Measurements from ENCODE around the gene MYO5A. TPM values are rescaled to one million over a fixed set of nuclear protein-coding genes. Genes with fewer than 3 reads are reported as not detected.

MYO5A gene
- total and polyA plus RNA-seq, 3 experiments from 2014 or later, result 15.8 to 37.3 (median 31.0) TPM

DNA sequence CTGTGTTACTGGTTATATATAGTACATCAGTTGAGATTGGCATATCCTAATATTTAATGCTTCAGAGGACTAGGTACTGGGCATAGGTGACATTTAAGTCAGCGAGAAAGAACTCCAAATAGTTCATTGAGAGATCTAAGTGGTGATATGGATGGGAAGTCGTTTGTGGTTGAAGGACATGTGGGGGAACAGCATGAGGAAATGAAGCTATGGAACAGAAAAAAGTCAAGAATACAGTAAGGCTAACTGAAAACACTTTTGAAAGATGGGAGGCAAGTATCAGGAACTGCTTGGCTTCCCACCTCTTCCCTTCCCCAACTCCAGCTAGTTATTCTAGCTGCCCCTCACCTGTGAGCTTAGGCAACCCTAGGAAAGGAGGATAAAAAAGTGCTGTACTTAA, 3.7 kb upstream of the MYO5A start:
- H3K9me3 ChIP-seq (ENCODE audit: low read length), result no peaks in the 10 kb centered on the region
- POLR2A ChIA-PET, result no interaction called here
- peaks cover 15% of the 10 kb centered on the region for H3K4me1 ChIP-seq (ENCODE audit: insufficient read depth, low read length)
- Mint-ChIP-seq H3K4me3 (no peak overlapping the region), H3K27ac (peak overlapping the region in 2 of 8 donors; percentile 12 to 85), H3K9me3 (no peaks in the 10 kb centered on the region), H3K27me3 (peaks cover 2 to 3% of the 10 kb centered on the region in 2 donors), H3K4me1 (peaks cover 15 to 23% (median 19%) of the 10 kb centered on the region in 3 donors), H3K36me3 (peaks cover 0 to 3% (median 0%) of the 10 kb centered on the region in 3 donors)
- CTCF ChIA-PET, result no interaction called here
- H3K36me3 ChIP-seq (ENCODE audit: insufficient read depth, low read length), result no peaks in the 10 kb centered on the region
- no peak for DNase-seq
- no peak overlapping the region for H3K27ac ChIP-seq (ENCODE audit: low read depth, low read length)
- no peak overlapping the region for H3K4me3 ChIP-seq (ENCODE audit: low read length)
- no peaks in the 10 kb centered on the region for H3K27me3 ChIP-seq (ENCODE audit: insufficient read depth, low read length, poor library complexity, severe bottlenecking)

DNA sequence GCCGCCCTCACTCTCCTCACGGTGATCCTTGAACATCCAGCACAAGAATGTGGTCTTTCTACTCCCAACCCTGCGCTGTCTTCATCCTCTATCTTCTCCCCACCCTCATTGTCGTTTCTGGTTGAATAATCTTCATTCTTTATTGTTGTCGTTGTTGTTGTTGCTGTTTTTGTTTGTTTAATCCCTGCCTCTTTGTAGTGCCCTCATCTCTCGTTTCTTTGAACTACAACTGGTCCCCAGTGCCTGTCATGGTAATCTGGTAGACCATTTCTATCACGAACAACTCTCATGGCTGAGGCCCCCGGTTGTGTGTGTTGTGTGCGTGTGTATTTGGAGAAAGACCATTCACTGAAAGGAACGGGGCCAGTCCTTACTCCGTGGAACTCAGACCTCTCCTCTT, 1.3 kb upstream of the MYO5A start:
- peaks cover 26 to 39% (median 37%) of the 10 kb centered on the region in 3 donors for H3K4me1 Mint-ChIP-seq
- peaks cover 0 to 2% of the 10 kb centered on the region in 2 donors for H3K27me3 Mint-ChIP-seq
- H3K9me3 ChIP-seq (ENCODE audit: low read length), result no peaks in the 10 kb centered on the region
- no peaks in the 10 kb centered on the region for H3K36me3 ChIP-seq (ENCODE audit: insufficient read depth, low read length)
- no peak for DNase-seq
- no peaks in the 10 kb centered on the region for H3K27me3 ChIP-seq (ENCODE audit: insufficient read depth, low read length, poor library complexity, severe bottlenecking)
- CTCF ChIA-PET, result interaction anchor here (1.1 kb wide), 1 partner anchor 16 kb away, joined by 3 read pairs; no protein-coding TSS in a partner anchor
- POLR2A ChIA-PET, result interaction anchor here (1.0 kb wide), 1 partner anchor 17 kb away, joined by 5 read pairs; no protein-coding TSS in a partner anchor
- peak overlapping the region; percentile 83 for H3K4me3 ChIP-seq (ENCODE audit: low read length)
- peak overlapping the region; percentile 78 to 97 (median 93) for H3K27ac Mint-ChIP-seq
- H3K4me1 ChIP-seq (ENCODE audit: insufficient read depth, low read length), result peaks cover 16% of the 10 kb centered on the region
- H3K27ac ChIP-seq (ENCODE audit: low read depth, low read length), result no peak overlapping the region
- H3K4me3 Mint-ChIP-seq, result peak overlapping the region; percentile 79 to 99 (median 84)
- peaks cover 0 to 3% (median 0%) of the 10 kb centered on the region in 3 donors for H3K36me3 Mint-ChIP-seq
- H3K9me3 Mint-ChIP-seq, result no peaks in the 10 kb centered on the region

DNA sequence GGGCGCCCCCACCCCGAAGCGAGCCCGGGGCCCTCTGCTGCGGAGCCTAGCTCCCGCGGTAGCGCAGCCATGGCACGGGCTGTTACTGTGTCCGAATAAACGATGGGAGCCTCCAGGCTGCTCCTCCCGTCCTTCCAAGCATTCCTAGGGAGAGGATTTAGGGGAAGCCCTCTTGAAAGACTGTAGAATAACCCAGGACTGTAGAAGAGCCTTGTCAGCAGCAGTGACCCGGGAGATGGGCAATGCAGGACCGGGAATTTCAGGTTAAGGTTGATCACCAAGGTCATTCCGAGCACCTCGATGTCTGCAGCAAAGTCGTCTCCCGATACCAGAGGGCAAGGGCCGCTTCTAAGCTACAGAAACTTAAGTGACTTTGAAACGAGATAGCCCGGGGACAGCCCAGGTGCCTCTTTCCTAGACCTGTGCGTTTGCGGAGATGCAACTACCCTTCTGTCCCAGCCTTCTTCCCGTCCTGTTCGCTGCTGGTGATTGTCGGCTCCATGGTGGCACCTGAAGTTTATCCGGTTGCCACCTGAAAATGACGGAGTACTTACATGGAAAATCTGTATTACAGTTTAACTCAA, 753 bp upstream of the MYO5A start:
- peaks cover 0 to 3% (median 0%) of the 10 kb centered on the region in 3 donors for H3K36me3 Mint-ChIP-seq

DNA sequence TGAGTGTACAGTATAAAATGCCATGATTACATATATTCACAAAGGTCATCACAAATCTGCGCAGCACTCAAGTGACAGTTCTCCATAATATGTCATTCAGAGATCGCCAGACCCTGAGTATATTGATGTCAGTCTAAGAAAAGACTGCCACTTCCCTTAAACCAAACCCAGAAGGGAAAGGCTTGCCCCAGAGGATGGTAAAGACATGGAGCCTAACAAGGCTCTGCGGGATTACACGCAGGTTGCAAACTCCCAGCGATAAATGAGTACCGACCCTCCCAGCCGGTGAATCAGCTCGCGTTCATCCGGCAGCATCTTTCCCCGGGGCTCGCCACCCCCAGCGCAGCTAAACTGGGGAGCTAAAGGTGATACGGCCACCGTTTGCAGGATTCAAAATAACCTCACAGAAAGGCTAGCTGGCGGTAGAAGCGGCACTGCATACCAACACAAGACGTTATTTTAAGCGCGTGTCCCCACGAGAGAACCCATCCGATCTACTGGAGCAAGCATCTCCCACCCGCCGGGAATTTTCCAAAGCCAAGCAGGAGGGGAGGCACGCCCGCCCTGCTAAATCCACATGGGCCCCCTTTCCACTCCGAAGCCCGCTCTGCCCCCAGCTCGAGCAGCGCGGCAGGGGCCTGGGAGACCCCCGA, 643 bp downstream of the MYO5A start:
- H3K4me3 ChIP-seq (ENCODE audit: low read length), result peak overlapping the region; percentile 63
- Mint-ChIP-seq H3K4me3 (peak overlapping the region; percentile 94 to 99 (median 96)), H3K36me3 (peaks cover 0 to 3% (median 0%) of the 10 kb centered on the region in 3 donors), H3K9me3 (no peaks in the 10 kb centered on the region), H3K4me1 (peaks cover 32 to 54% (median 50%) of the 10 kb centered on the region in 3 donors), H3K27me3 (no peaks in the 10 kb centered on the region), H3K27ac (peak overlapping the region; percentile 85 to 98 (median 94))
- peaks cover 16% of the 10 kb centered on the region for H3K4me1 ChIP-seq (ENCODE audit: insufficient read depth, low read length)
- DNase-seq, result peak in 4 of 5 donors; percentile 7 to 61 (median 24)
- peak overlapping the region; percentile 45 for H3K27ac ChIP-seq (ENCODE audit: low read depth, low read length)
- ChIA-PET CTCF (interaction anchor here (0.6 to 1.5 kb wide), 9 partner anchors 18 to 208 kb away, joined by 3 to 4 read pairs (median 3); partner anchors contain the start of gene ATOSA), POLR2A (interaction anchor here (0.7 to 1.3 kb wide), 6 partner anchors 17 to 348 kb away, joined by 3 to 4 read pairs (median 3); no protein-coding TSS in a partner anchor)
- no peaks in the 10 kb centered on the region for H3K9me3 ChIP-seq (ENCODE audit: low read length)
- no peaks in the 10 kb centered on the region for H3K27me3 ChIP-seq (ENCODE audit: insufficient read depth, low read length, poor library complexity, severe bottlenecking)
- H3K36me3 ChIP-seq (ENCODE audit: insufficient read depth, low read length), result no peaks in the 10 kb centered on the region

More for the DNA sequence above, 753 bp upstream of the MYO5A start:
- peak overlapping the region; percentile 83 for H3K4me3 ChIP-seq (ENCODE audit: low read length)
- Mint-ChIP-seq H3K4me3 (peak overlapping the region; percentile 79 to 99 (median 84)), H3K27ac (peak overlapping the region; percentile 78 to 97 (median 93)), H3K27me3 (peaks cover 0 to 2% of the 10 kb centered on the region in 2 donors), H3K4me1 (peaks cover 26 to 41% (median 37%) of the 10 kb centered on the region in 3 donors), H3K9me3 (no peaks in the 10 kb centered on the region)
- POLR2A ChIA-PET, result interaction anchor here (1.0 to 1.3 kb wide), 3 partner anchors 16 to 33 kb away, joined by 3 to 5 read pairs (median 4); no protein-coding TSS in a partner anchor
- CTCF ChIA-PET, result interaction anchor here (0.7 to 1.1 kb wide), 2 partner anchors 16 to 51 kb away, joined by 3 read pairs; no protein-coding TSS in a partner anchor
- peaks cover 16% of the 10 kb centered on the region for H3K4me1 ChIP-seq (ENCODE audit: insufficient read depth, low read length)
- H3K9me3 ChIP-seq (ENCODE audit: low read length), result no peaks in the 10 kb centered on the region
- no peaks in the 10 kb centered on the region for H3K27me3 ChIP-seq (ENCODE audit: insufficient read depth, low read length, poor library complexity, severe bottlenecking)
- DNase-seq, result peak in 3 of 5 donors; percentile 3 to 49 (median 5)
- H3K27ac ChIP-seq (ENCODE audit: low read depth, low read length), result peak overlapping the region; percentile 86
- no peaks in the 10 kb centered on the region for H3K36me3 ChIP-seq (ENCODE audit: insufficient read depth, low read length)

DNA sequence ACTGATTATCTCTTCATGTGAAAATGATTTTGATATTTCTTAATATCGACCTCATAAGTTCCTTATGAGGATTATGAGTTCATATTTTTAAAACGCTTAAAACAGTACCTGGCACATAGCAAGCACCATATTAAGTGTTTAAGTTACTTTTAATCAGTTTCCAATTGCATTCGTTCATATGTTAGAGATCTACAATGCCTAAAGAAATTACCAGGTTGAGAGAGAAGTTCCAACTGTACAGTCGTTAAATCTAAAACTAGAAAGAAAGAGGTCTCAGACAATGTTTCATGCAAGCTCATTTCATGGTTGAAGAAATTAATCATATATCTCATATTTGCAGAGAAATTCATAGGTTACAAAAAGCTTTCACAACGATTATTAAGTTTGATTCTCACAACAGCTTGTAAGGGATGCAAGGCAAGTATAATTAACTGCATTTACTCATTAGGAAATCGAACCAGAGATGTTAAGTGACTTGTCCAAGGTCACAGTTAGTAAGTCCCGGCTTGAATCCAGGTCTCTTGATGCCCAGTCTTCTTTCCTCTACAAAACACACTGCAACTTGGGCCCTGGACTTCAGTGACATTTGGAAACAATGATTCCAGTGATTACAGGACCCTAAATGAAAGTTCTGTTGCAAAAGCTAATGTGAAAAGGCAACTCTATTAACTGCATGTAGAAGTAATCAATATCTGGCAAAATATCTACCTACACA, 1.3 kb downstream of the MYO5A start:
- H3K36me3 Mint-ChIP-seq, result peaks cover 0 to 3% (median 0%) of the 10 kb centered on the region in 3 donors
- H3K4me1 Mint-ChIP-seq, result peaks cover 37 to 61% (median 56%) of the 10 kb centered on the region in 3 donors
- Histone ChIP-seq H3K27me3 (ENCODE audit: insufficient read depth, low read length, poor library complexity, severe bottlenecking) (no peaks in the 10 kb centered on the region), H3K4me3 (ENCODE audit: low read length) (peak overlapping the region; percentile 63), H3K36me3 (ENCODE audit: insufficient read depth, low read length) (no peaks in the 10 kb centered on the region), H3K4me1 (ENCODE audit: insufficient read depth, low read length) (peaks cover 16% of the 10 kb centered on the region), H3K27ac (ENCODE audit: low read depth, low read length) (no peak overlapping the region), H3K9me3 (ENCODE audit: low read length) (no peaks in the 10 kb centered on the region)
- DNase-seq, result no peak
- ChIA-PET POLR2A (interaction anchor here (1.0 to 1.1 kb wide), 3 partner anchors 45 to 196 kb away, joined by 3 read pairs; no protein-coding TSS in a partner anchor), CTCF (interaction anchor here (0.5 to 1.5 kb wide), 8 partner anchors 36 to 212 kb away, joined by 3 to 4 read pairs (median 3); partner anchors contain the start of gene ATOSA)
- peak overlapping the region; percentile 94 to 99 (median 96) for H3K4me3 Mint-ChIP-seq
- no peaks in the 10 kb centered on the region for H3K27me3 Mint-ChIP-seq
- peak overlapping the region in 7 of 8 donors; percentile 11 to 98 (median 94) for H3K27ac Mint-ChIP-seq
- H3K9me3 Mint-ChIP-seq, result no peaks in the 10 kb centered on the region

DNA sequence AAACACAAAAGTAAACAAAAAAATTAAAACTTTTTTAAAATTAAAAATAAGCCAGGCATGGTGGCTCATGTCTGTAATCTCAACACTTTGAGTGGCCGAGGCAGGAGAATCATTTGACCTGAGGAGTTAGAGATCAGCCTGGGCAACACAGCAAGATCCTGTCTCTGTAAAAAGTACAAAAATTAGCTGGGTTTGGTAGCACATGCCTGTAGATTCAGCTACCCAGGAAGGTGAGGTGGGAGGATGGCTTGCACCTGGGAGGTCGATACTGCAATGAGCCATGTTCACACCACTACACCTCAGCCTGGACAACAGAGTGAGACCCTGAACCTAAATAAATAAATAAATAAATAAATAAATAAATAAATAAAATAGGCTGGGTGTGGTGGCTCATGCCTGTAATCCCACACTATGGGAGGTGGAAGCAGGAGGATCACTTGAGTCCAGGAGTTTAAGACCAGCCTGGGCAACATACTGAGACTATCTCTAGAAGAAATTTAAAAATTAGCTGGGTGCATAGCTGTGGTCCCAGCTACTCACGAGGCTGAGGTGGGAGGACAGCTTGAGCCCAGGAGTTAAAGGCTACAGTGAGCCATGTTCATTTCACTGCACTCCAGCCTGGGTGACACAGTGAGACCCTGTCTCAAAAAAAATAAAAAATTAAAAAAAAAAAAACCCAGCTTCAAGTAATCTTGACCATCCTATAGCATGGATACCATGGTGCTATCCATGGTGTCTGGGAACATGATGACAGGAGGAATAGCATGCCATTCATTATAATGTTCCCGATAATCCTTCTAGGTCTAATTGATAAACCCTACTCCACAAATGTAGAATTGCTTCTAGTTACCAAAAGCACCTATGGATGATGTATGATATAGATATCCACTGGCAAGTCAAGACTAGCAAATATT, 4.2 kb downstream of the MYO5A start:
- H3K27ac Mint-ChIP-seq, result peak overlapping the region in 3 of 8 donors; percentile 16 to 42 (median 23)
- peaks cover 0 to 4% (median 1%) of the 10 kb centered on the region in 3 donors for H3K36me3 Mint-ChIP-seq
- no peaks in the 10 kb centered on the region for H3K9me3 Mint-ChIP-seq
- ChIA-PET POLR2A (no interaction called here), CTCF (interaction anchor here (1.4 kb wide), 1 partner anchor 44 kb away, joined by 3 read pairs; no protein-coding TSS in a partner anchor)
- Histone ChIP-seq H3K4me1 (ENCODE audit: insufficient read depth, low read length) (peaks cover 11% of the 10 kb centered on the region), H3K4me3 (ENCODE audit: low read length) (no peak overlapping the region), H3K36me3 (ENCODE audit: insufficient read depth, low read length) (no peaks in the 10 kb centered on the region), H3K27me3 (ENCODE audit: insufficient read depth, low read length, poor library complexity, severe bottlenecking) (no peaks in the 10 kb centered on the region), H3K9me3 (ENCODE audit: low read length) (no peaks in the 10 kb centered on the region), H3K27ac (ENCODE audit: low read depth, low read length) (no peak overlapping the region)
- no peaks in the 10 kb centered on the region for H3K27me3 Mint-ChIP-seq
- peak overlapping the region in 1 of 7 donors; percentile 32 for H3K4me3 Mint-ChIP-seq
- no peak for DNase-seq
- H3K4me1 Mint-ChIP-seq, result peaks cover 41 to 76% (median 72%) of the 10 kb centered on the region in 3 donors

DNA sequence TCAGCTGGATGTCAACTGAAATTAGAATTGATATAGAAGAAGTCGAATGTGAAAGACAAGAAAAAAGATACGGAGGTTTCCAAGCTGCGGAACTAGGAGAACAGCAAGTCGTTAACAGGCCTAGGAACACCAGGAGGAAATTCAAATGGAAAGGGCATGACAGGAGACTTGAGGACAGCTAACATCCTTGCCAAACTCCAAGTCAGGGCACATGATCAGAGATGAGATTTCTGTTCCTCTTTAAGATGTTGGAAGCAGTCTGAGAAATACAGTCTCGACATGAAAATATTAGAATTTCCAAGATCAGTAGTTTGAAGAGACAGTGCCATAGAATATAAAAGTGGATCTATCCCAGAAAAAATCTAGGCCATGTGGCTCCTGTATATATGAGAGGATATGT, 5.0 kb downstream of the MYO5A start:
- H3K36me3 Mint-ChIP-seq, result peaks cover 0 to 4% (median 3%) of the 10 kb centered on the region in 3 donors
- H3K9me3 ChIP-seq (ENCODE audit: low read length), result no peaks in the 10 kb centered on the region
- H3K27me3 ChIP-seq (ENCODE audit: insufficient read depth, low read length, poor library complexity, severe bottlenecking), result no peaks in the 10 kb centered on the region
- H3K9me3 Mint-ChIP-seq, result no peaks in the 10 kb centered on the region
- H3K27ac Mint-ChIP-seq, result peak overlapping the region in 5 of 8 donors; percentile 7 to 58 (median 23)
- H3K27ac ChIP-seq (ENCODE audit: low read depth, low read length), result no peak overlapping the region
- ChIA-PET POLR2A (no interaction called here), CTCF (interaction anchor here (1.4 kb wide), 1 partner anchor 43 kb away, joined by 3 read pairs; no protein-coding TSS in a partner anchor)
- H3K4me3 Mint-ChIP-seq, result no peak overlapping the region
- H3K27me3 Mint-ChIP-seq, result no peaks in the 10 kb centered on the region
- H3K4me3 ChIP-seq (ENCODE audit: low read length), result no peak overlapping the region
- H3K4me1 Mint-ChIP-seq, result peaks cover 46 to 82% (median 75%) of the 10 kb centered on the region in 3 donors
- H3K36me3 ChIP-seq (ENCODE audit: insufficient read depth, low read length), result no peaks in the 10 kb centered on the region
- H3K4me1 ChIP-seq (ENCODE audit: insufficient read depth, low read length), result peaks cover 8% of the 10 kb centered on the region
- DNase-seq, result no peak
